Trophoblast cell (in vitro differentiated cells and primary cell): ENCODE measurements around the gene C2orf68.

ENCODE experiments used
- DNase-seq, 2 donors: peaks; one replicate each; pipeline ENCODE4 v3.0.0-alpha.2; 2016
- H2AFZ ChIP-seq: 2 replicates; pipeline ENCODE4 v1.6.1; 2013; ENCODE audit warnings: low read length, moderate library complexity, mild to moderate bottlenecking; ENCODE audit not compliant: insufficient read depth, poor library complexity
- H2AK5ac ChIP-seq: 2 replicates; pipeline ENCODE4 v1.6.1; 2013; ENCODE audit warnings: mild to moderate bottlenecking, low read length
- H2BK120ac ChIP-seq: 2 replicates; pipeline ENCODE4 v1.6.1; 2013; ENCODE audit warnings: low read length, mild to moderate bottlenecking, moderate library complexity; ENCODE audit not compliant: insufficient read depth, poor library complexity
- H2BK12ac ChIP-seq: 2 replicates; pipeline ENCODE4 v1.6.1; 2013; ENCODE audit warnings: mild to moderate bottlenecking, low read length, moderate library complexity
- H2BK5ac ChIP-seq: 2 replicates; pipeline ENCODE4 v1.6.1; 2013; ENCODE audit warnings: low read length, low read depth, moderate library complexity, mild to moderate bottlenecking; ENCODE audit not compliant: poor library complexity
- H3K14ac ChIP-seq: 2 replicates; pipeline ENCODE4 v1.6.1; 2013; ENCODE audit warnings: mild to moderate bottlenecking, low read length
- H3K18ac ChIP-seq: 2 replicates; pipeline ENCODE4 v1.6.1; 2013; ENCODE audit warnings: mild to moderate bottlenecking, low read length
- H3K23ac ChIP-seq: 2 replicates; pipeline ENCODE4 v1.6.1; 2013; ENCODE audit warnings: low read length
- H3K27ac ChIP-seq: 2 replicates; pipeline ENCODE4 v1.5.1; 2013; ENCODE audit warnings: low read depth, mild to moderate bottlenecking, inconsistent platforms, low read length, moderate library complexity
- H3K27me3 ChIP-seq: 2 replicates; pipeline ENCODE4 v1.6.1; 2013; ENCODE audit warnings: inconsistent platforms, mild to moderate bottlenecking, low read length, moderate library complexity; ENCODE audit not compliant: insufficient read depth
- H3K36me3 ChIP-seq, 2 experiments: 1 replicate in 1 of 2; 2 replicates in 1 of 2; pipeline ENCODE4 v1.6.1; 2013; ENCODE audit warnings: low read length in 2 of 2, mild to moderate bottlenecking in 2 of 2, moderate library complexity in 1 of 2; ENCODE audit not compliant: insufficient read depth in 2 of 2, control insufficient read depth in 1 of 2
- H3K4ac ChIP-seq: 2 replicates; pipeline ENCODE4 v1.6.1; 2013; ENCODE audit warnings: low read depth, mild to moderate bottlenecking, low read length, moderate library complexity
- H3K4me1 ChIP-seq, 2 experiments: 1 replicate in 1 of 2; 2 replicates in 1 of 2; pipeline ENCODE4 v1.6.1; 2013; ENCODE audit warnings: low read length in 2 of 2, mild to moderate bottlenecking in 2 of 2, moderate library complexity in 1 of 2; ENCODE audit not compliant: insufficient read depth in 2 of 2, control insufficient read depth in 1 of 2
- H3K4me2 ChIP-seq: 2 replicates; pipeline ENCODE4 v1.6.1; 2013; ENCODE audit warnings: inconsistent platforms, mild to moderate bottlenecking, low read length, moderate library complexity
- H3K4me3 ChIP-seq: 2 replicates; pipeline ENCODE4 v1.5.1; 2013; ENCODE audit warnings: mild to moderate bottlenecking, low read depth, low read length, inconsistent platforms
- H3K79me1 ChIP-seq: one replicate; pipeline ENCODE4 v1.6.1; 2013; ENCODE audit warnings: low read length
- H3K79me2 ChIP-seq: 2 replicates; pipeline ENCODE4 v1.6.1; 2013; ENCODE audit warnings: low read length, mild to moderate bottlenecking; ENCODE audit not compliant: control insufficient read depth, insufficient read depth, poor library complexity
- H3K9ac ChIP-seq: 2 replicates; pipeline ENCODE4 v1.6.1; 2013; ENCODE audit warnings: mild to moderate bottlenecking, low read length
- H3K9me3 ChIP-seq: 2 replicates; pipeline ENCODE4 v1.6.1; 2013; ENCODE audit warnings: low read depth, mild to moderate bottlenecking, control low read depth, inconsistent platforms, low read length; ENCODE audit not compliant: insufficient read depth
- H4K12ac ChIP-seq: 2 replicates; pipeline ENCODE4 v1.6.1; 2013; ENCODE audit warnings: low read depth, mild to moderate bottlenecking, low read length, moderate library complexity
- H4K8ac ChIP-seq: 2 replicates; pipeline ENCODE4 v1.6.1; 2013; ENCODE audit warnings: low read depth, mild to moderate bottlenecking, low read length, moderate library complexity
- H4K91ac ChIP-seq: one replicate; pipeline ENCODE4 v1.6.1; 2013; ENCODE audit warnings: low read depth, mild to moderate bottlenecking, low read length, moderate library complexity
- WGBS: extraction: QIAGEN DNeasy Blood & Tissue Kit; methylation state at CpG from one replicate; pipeline ENCODE4 v1.1.7; 2013; ENCODE audit warnings: missing lambda C conversion rate; ENCODE audit not compliant: insufficient read length, insufficient coverage; ENCODE audit errors: extremely low coverage; 5-methylcytosine and 5-hydroxymethylcytosine counted together

C2orf68 gene

DNA sequence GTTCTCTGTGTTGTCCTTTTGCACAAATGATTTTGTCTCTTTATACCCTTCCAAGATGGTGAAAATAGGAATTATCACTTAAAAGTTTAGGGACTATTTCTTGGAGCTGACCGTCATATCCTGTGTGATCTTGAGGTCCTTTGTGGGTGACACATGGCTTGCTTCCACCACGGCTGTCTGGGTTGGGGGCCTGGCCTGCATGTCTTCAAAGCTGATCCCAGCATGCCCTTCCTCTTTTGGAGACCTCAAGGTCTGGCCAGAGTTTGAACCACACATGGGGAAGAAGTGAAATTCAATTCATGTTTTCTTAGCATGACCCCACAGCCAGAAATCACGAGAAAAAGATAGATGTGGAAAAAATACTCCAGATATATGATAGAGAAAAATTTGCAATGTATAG is 42.1 kb upstream of the C2orf68 start:
- Histone ChIP-seq H3K4me2 (no peak overlapping the region), H2BK120ac (no peak overlapping the region), H3K36me3 (peaks cover 23 to 29% of the 10 kb centered on the region in 2 experiments), H3K9ac (no peak overlapping the region), H2BK5ac (no peak overlapping the region), H3K4me1 (no peaks in the 10 kb centered on the region), H4K8ac (no peak overlapping the region), H3K27me3 (no peaks in the 10 kb centered on the region), H3K4ac (no peak overlapping the region), H2BK12ac (no peak overlapping the region), H3K79me1 (no peaks in the 10 kb centered on the region), H3K23ac (no peak overlapping the region), H2AK5ac (no peak overlapping the region), H3K9me3 (no peaks in the 10 kb centered on the region), H3K27ac (no peak overlapping the region), H3K79me2 (no peaks in the 10 kb centered on the region), H3K14ac (no peak overlapping the region), H4K12ac (no peak overlapping the region), H2AFZ (no peak overlapping the region), H3K4me3 (no peak overlapping the region), H3K18ac (no peak overlapping the region), H4K91ac (no peak overlapping the region)
- WGBS, result no CpG with 5 or more reads among the region's 3 CpGs
- DNase-seq, result no peak

DNA sequence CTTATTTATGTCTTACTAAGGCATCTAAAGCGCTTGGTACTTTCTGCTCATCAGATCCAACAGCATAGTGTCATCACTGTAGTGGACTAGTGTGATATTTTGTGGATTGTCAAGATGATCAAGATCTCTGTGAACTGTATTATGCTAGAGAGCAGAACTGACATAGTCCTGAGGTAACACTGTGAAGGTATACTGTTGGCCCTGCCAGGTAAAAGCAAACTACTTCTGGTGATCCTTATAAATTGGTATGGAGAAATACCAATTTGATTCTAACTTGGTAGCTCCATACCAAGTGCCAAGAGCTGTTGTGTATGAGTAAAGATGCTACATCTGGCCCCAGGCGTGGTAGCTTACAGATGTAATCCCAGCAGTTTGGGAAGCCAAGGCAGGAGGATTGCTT is 40.2 kb upstream of the C2orf68 start:
- Histone ChIP-seq H2BK12ac (no peak overlapping the region), H2AFZ (no peak overlapping the region), H3K18ac (no peak overlapping the region), H3K4me2 (no peak overlapping the region), H3K4me1 (no peaks in the 10 kb centered on the region), H3K23ac (no peak overlapping the region), H3K36me3 (peaks cover 34 to 48% of the 10 kb centered on the region in 2 experiments), H2AK5ac (no peak overlapping the region), H3K14ac (no peak overlapping the region), H2BK120ac (no peak overlapping the region), H3K79me2 (no peaks in the 10 kb centered on the region), H4K12ac (no peak overlapping the region), H3K9me3 (no peaks in the 10 kb centered on the region), H3K27me3 (no peaks in the 10 kb centered on the region), H3K4ac (no peak overlapping the region), H2BK5ac (no peak overlapping the region), H4K8ac (no peak overlapping the region), H3K79me1 (no peaks in the 10 kb centered on the region), H3K4me3 (no peak overlapping the region), H4K91ac (no peak overlapping the region), H3K9ac (no peak overlapping the region), H3K27ac (no peak overlapping the region)
- no peak for DNase-seq
- no CpG with 5 or more reads among the region's 2 CpGs for WGBS

DNA sequence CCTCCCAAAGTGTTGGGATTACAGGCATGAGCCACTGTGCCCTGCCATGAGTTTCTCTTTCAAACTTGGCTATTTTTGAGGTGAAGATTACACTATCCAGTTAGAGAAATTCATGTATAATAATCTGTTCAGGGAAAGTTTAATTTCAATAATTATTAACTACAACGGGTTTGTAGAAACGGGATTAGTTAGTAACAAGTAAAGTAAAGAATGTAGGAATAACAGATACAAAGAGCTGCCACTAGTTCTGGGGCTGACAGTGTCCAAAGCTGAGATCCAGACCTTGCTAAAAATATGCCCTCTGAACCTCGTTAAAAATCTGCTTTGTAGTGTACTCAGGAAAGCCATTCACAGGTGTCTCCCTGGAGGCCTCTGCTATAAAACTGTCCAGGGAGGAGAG is 39.2 kb upstream of the C2orf68 start:
- WGBS, result no CpG with 5 or more reads among the region's 3 CpGs
- H3K4ac ChIP-seq, result no peak overlapping the region
- no peaks in the 10 kb centered on the region for H3K4me1 ChIP-seq

DNA sequence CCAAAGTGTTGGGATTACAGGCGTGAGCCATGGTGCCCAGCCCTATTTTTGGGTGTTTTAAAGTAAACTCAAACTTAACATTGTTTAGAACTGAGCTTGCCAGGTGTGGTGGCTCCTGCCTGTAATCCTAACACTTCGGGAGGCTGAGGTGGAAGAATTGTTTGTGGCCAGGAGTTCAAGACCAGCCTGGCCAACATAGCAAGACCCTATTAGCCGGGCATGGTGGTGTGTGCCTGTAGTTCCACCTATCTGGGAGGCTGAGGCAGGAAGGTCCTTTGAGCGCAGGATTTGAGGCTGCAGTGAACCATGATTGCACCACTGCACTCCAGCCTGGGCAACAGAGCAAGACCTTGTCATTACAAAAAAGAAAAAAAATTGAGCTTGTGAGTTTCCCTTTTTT is 38.6 kb upstream of the C2orf68 start:
- Histone ChIP-seq H3K27ac (no peak overlapping the region), H3K23ac (no peak overlapping the region), H3K4ac (no peak overlapping the region), H3K9me3 (no peaks in the 10 kb centered on the region), H2BK120ac (no peak overlapping the region), H2AFZ (no peak overlapping the region), H4K12ac (no peak overlapping the region), H3K14ac (no peak overlapping the region), H2BK5ac (no peak overlapping the region), H3K18ac (no peak overlapping the region), H3K4me2 (no peak overlapping the region), H2BK12ac (no peak overlapping the region), H4K91ac (no peak overlapping the region), H3K36me3 (peaks cover 36 to 57% of the 10 kb centered on the region in 2 experiments), H3K27me3 (no peaks in the 10 kb centered on the region), H3K4me1 (no peaks in the 10 kb centered on the region), H3K79me1 (no peaks in the 10 kb centered on the region), H3K9ac (no peak overlapping the region), H4K8ac (no peak overlapping the region), H3K79me2 (no peaks in the 10 kb centered on the region), H2AK5ac (no peak overlapping the region), H3K4me3 (no peak overlapping the region)
- WGBS, result no CpG with 5 or more reads among the region's 4 CpGs
- DNase-seq, result no peak

More for the DNA sequence above, 39.2 kb upstream of the C2orf68 start:
- no peak overlapping the region for H3K4me2 ChIP-seq
- H3K9me3 ChIP-seq, result no peaks in the 10 kb centered on the region
- H4K91ac ChIP-seq, result no peak overlapping the region
- DNase-seq, result no peak
- H3K79me2 ChIP-seq, result no peaks in the 10 kb centered on the region
- H3K36me3 ChIP-seq, result peaks cover 34 to 51% of the 10 kb centered on the region in 2 experiments
- no peak overlapping the region for H3K18ac ChIP-seq
- H4K8ac ChIP-seq, result no peak overlapping the region
- no peak overlapping the region for H3K4me3 ChIP-seq
- no peak overlapping the region for H2AK5ac ChIP-seq
- H3K23ac ChIP-seq, result no peak overlapping the region
- no peaks in the 10 kb centered on the region for H3K79me1 ChIP-seq
- H3K27ac ChIP-seq, result no peak overlapping the region
- no peak overlapping the region for H2BK5ac ChIP-seq
- no peak overlapping the region for H3K9ac ChIP-seq
- no peaks in the 10 kb centered on the region for H3K27me3 ChIP-seq
- H4K12ac ChIP-seq, result no peak overlapping the region
- H2BK12ac ChIP-seq, result no peak overlapping the region
- no peak overlapping the region for H2AFZ ChIP-seq
- H3K14ac ChIP-seq, result no peak overlapping the region
- no peak overlapping the region for H2BK120ac ChIP-seq
